Measurements from ENCODE around the gene IRF7. TPM values are rescaled to one million over a fixed set of nuclear protein-coding genes. Genes with fewer than 3 reads are reported as not detected.

IRF7 gene
- total and polyA plus RNA-seq, 9 donors: 0.28 to 59.1 (median 17.1) TPM

DNA sequence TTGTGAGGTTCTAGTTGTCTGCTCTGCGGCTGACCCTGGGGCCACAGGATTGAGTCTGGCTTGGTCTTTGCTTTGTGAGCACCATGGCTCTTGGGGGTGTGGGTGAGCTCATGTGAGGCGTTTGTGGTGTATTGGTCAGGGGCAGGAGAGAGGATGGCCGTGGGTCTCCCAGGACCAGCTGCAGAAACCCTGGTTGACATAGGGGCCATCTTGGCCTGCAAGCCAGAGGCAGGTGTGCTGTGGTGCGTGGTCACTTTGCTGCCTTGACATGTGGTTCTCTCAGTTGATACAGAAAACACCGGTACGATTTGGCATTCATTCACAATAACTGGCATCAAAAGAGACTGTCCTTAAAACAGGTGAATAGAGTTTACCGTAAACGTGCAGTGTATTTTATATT, 28.2 kb downstream of the IRF7 start:
- intact Hi-C loops (cut with DNase I): no loop called here
- WGBS, 3 donors: 65 to 73% (median 67%) methylated on average over 8 of the region's 8 CpGs
- no peak overlapping the region for H3K4me3 ChIP-seq
- H3K27me3 ChIP-seq: no peaks in the 10 kb centered on the region
- H3K4me1 ChIP-seq (ENCODE audit: insufficient read depth): no peaks in the 10 kb centered on the region
- no peaks in the 10 kb centered on the region for H3K36me3 ChIP-seq
- DNase-seq: no peak
- TF ChIP-seq, protein P1, sequence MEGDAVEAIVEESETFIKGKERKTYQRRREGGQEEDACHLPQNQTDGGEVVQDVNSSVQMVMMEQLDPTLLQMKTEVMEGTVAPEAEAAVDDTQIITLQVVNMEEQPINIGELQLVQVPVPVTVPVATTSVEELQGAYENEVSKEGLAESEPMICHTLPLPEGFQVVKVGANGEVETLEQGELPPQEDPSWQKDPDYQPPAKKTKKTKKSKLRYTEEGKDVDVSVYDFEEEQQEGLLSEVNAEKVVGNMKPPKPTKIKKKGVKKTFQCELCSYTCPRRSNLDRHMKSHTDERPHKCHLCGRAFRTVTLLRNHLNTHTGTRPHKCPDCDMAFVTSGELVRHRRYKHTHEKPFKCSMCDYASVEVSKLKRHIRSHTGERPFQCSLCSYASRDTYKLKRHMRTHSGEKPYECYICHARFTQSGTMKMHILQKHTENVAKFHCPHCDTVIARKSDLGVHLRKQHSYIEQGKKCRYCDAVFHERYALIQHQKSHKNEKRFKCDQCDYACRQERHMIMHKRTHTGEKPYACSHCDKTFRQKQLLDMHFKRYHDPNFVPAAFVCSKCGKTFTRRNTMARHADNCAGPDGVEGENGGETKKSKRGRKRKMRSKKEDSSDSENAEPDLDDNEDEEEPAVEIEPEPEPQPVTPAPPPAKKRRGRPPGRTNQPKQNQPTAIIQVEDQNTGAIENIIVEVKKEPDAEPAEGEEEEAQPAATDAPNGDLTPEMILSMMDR (IDR thresholded peaks at IDR 0.05): no peak
- TF ChIP-seq EP300 (IDR thresholded peaks at IDR 0.05) (no peak), POLR2A (IDR thresholded peaks at IDR 0.05) (no peak)
- H3K27ac ChIP-seq: no peak overlapping the region
- no peaks in the 10 kb centered on the region for H3K9me3 ChIP-seq

DNA sequence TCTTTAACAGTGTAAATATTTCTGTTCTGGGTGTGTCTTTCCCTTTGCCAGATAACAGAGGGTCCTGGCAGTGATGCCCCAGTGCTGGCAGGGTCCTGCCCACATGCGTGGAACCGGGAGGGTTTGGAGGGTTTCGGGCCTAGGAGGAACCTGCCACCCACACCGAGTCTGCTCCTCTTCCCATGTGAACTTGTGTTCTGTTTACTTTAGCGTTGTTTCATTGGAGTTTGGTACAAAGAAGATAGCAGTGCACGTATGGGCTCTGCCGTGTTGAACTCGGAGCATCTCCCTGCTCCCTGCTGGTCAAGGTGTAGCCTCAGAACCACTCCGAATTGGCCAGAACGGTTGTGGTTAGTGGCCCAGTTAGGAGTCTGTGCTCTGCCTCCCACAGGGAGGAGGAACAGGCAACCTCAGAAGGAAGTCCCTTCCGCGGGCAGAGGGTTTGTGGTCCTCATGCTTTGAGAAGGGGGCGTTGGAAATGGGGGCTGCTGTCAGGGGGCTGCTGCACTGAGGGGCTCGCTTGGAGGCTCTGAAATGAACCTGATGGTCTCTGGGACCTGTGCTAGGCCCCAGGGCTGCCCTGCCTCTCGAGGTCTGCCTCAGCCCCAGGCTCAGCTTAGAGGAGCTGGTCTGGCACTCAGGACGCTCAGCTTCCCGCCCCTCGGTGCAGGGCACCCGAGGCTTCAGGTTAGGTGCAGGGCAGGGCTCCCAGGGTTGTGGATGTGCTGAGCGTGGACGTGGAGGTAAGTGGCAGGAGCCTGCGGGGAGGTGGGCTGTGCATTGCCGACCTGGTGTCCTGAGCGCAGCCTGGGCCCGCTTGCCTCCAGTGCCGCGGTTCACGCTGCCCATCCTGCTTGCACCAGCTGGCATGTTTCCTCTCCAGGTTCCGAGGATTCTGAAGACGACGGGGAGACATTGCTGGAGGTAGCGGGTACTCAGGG, 29.1 kb downstream of the IRF7 start:
- TF ChIP-seq POLR2A (IDR thresholded peaks at IDR 0.05) (no peak), EP300 (IDR thresholded peaks at IDR 0.05) (no peak)
- TF ChIP-seq, protein P1 (IDR thresholded peaks at IDR 0.05): no peak
- no peaks in the 10 kb centered on the region for H3K4me1 ChIP-seq (ENCODE audit: insufficient read depth)
- 81 to 88% (median 81%) methylated on average over 32 of the region's 32 CpGs for WGBS, 3 donors
- H3K27ac ChIP-seq: no peak overlapping the region
- peaks cover 2% of the 10 kb centered on the region for H3K36me3 ChIP-seq
- no peaks in the 10 kb centered on the region for H3K9me3 ChIP-seq
- no peak overlapping the region for H3K4me3 ChIP-seq
- intact Hi-C loops (cut with DNase I): no loop called here
- H3K27me3 ChIP-seq: no peaks in the 10 kb centered on the region
- no peak for DNase-seq

DNA sequence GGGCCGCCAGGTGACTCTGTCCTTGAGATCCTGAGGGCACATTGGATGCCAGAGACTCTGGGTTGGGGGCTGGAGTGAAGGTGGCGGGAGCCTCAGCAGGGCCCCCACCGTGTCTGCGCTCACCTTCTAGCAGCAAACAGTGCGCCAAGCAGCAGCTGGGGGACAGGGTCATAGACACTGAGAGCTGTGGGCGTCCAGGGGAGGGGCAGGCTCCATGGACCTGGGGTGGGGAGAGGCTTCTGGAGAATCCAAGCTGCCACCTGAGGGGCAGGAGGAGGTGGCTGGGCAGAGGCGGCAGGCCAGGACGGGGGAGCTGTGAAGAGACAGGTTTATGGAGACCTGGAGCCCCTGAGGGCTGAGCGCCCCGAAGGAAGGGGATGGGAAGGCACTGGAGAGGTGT, 31.5 kb downstream of the IRF7 start:
- H3K27ac ChIP-seq: no peak overlapping the region
- H3K4me3 ChIP-seq: no peak overlapping the region
- H3K27me3 ChIP-seq: no peaks in the 10 kb centered on the region
- intact Hi-C loops (cut with DNase I): no loop called here
- DNase-seq: no peak
- WGBS, 3 donors: 93 to 95% (median 94%) methylated on average over 9 to 10 of the region's 10 CpGs
- H3K9me3 ChIP-seq: no peaks in the 10 kb centered on the region
- H3K4me1 ChIP-seq (ENCODE audit: insufficient read depth): peaks cover 6% of the 10 kb centered on the region
- peaks cover 2% of the 10 kb centered on the region for H3K36me3 ChIP-seq
- no peak for TF ChIP-seq EP300 (IDR thresholded peaks at IDR 0.05)
- TF ChIP-seq, protein P1 (IDR thresholded peaks at IDR 0.05): no peak
- TF ChIP-seq POLR2A (IDR thresholded peaks at IDR 0.05): no peak

DNA sequence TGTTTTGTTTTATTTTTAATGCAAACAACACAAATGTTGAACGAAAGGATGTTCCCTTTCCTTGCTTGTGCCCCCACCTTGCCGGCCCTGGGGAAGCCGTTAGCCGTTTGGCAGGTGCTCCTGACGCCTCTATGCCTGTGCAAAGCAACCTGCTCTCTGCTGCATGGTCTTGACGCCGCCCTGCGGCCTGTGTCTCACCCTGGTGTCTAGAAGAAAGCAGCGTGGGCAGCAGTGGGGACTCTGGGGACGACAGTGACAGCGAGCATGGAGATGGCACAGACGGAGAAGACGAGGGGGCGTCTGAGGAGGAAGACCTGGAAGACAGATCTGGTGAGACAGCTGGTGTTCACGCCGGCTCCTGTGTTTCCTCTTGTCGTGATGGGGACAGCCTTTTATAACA, 34.0 kb downstream of the IRF7 start:
- no peak for DNase-seq
- no peaks in the 10 kb centered on the region for H3K27me3 ChIP-seq
- TF ChIP-seq EP300 (IDR thresholded peaks at IDR 0.05) (no peak), POLR2A (IDR thresholded peaks at IDR 0.05) (no peak)
- TF ChIP-seq, protein P1 (IDR thresholded peaks at IDR 0.05): no peak
- no peak overlapping the region for H3K4me3 ChIP-seq
- intact Hi-C loops (cut with DNase I): no loop called here
- peaks cover 2% of the 10 kb centered on the region for H3K36me3 ChIP-seq
- no peak overlapping the region for H3K27ac ChIP-seq
- H3K4me1 ChIP-seq (ENCODE audit: insufficient read depth): peaks cover 20% of the 10 kb centered on the region
- no peaks in the 10 kb centered on the region for H3K9me3 ChIP-seq
- WGBS, 3 donors: 72 to 77% (median 74%) methylated on average over 17 of the region's 17 CpGs

Data from ovary (tissue), 9 donors.